WTC11 (cell line): ENCODE measurements around the gene P2RY6. TPM values are rescaled to one million over a fixed set of nuclear protein-coding genes. Genes with fewer than 3 reads are reported as not detected.

Experiments used
- ATAC-seq: fragments of 200-7000 bp; cut with Tn5 transposase; 2 replicates; pipeline ENCODE4 v1.10.0; 2021; ENCODE audit warnings: mild to moderate bottlenecking, moderate library complexity
- CTCF ChIA-PET: fragments of 300-600 bp; sonication (Branson Sonifier 250); formaldehyde crosslinking; loops from one replicate; lab custom pipeline; 2021; ENCODE audit warnings: antibody characterized with exemption; lab: Charles Lee
- POLR2A ChIA-PET: fragments of 350-600 bp; sonication (Branson Sonifier 250); formaldehyde crosslinking; loops from one replicate; lab custom pipeline; 2021; ENCODE audit warnings: antibody characterized with exemption; lab: Charles Lee
- DNase-seq: peaks from one replicate; pipeline ENCODE4 v3.0.0; 2021; ENCODE audit warnings: low spot score
- H3K27ac Mint-ChIP-seq: 2 replicates; pipeline ENCODE4 v1.8.0; 2021; ENCODE audit warnings: mixed read lengths
- H3K27me3 Mint-ChIP-seq: 2 replicates; pipeline ENCODE4 v1.8.0; 2021; ENCODE audit warnings: low read depth, mild to moderate bottlenecking, moderate library complexity, mixed read lengths
- H3K36me3 Mint-ChIP-seq: 2 replicates; pipeline ENCODE4 v1.8.0; 2021; ENCODE audit warnings: mixed read lengths
- H3K4me1 Mint-ChIP-seq: 2 replicates; pipeline ENCODE4 v1.8.0; 2022; ENCODE audit warnings: mixed read lengths
- H3K4me3 Mint-ChIP-seq: 2 replicates; pipeline ENCODE4 v1.8.0; 2021; ENCODE audit warnings: mild to moderate bottlenecking, moderate library complexity, mixed read lengths
- H3K9me3 Mint-ChIP-seq: 2 replicates; pipeline ENCODE4 v1.8.0; 2021; ENCODE audit warnings: mixed read lengths
- AR ChIP-seq: fragments of 250-450 bp; sonication (Bioruptor Pico); IDR thresholded peaks from 2 replicates; pipeline ENCODE4 v1.9.0; 2021; ENCODE audit warnings: mild to moderate bottlenecking
- ARID4B ChIP-seq: sonication (generic); formaldehyde crosslinking; IDR thresholded peaks from 2 replicates; pipeline ENCODE4 v1.8.0; 2023; ENCODE audit warnings: missing genetic modification reagents, mild to moderate bottlenecking, borderline replicate concordance
- E2F5 ChIP-seq: sonication (generic); formaldehyde crosslinking; IDR thresholded peaks from 2 replicates; pipeline ENCODE4 v1.8.1; 2022; ENCODE audit warnings: mild to moderate bottlenecking, moderate library complexity, missing genetic modification reagents
- FOXJ3 ChIP-seq: sonication (generic); formaldehyde crosslinking; IDR thresholded peaks from 2 replicates; pipeline ENCODE4 v1.9.0; 2021; ENCODE audit warnings: missing genetic modification reagents, mild to moderate bottlenecking, borderline replicate concordance
- GRHL2 ChIP-seq: fragments of 250-450 bp; sonication (Bioruptor Pico); IDR thresholded peaks from 2 replicates; pipeline ENCODE4 v1.8.0; 2022; ENCODE audit warnings: mild to moderate bottlenecking, moderate library complexity; ENCODE audit not compliant: insufficient replicate concordance, severe bottlenecking
- IRF1 ChIP-seq: sonication (generic); formaldehyde crosslinking; IDR thresholded peaks from 2 replicates; pipeline ENCODE4 v1.8.0; 2023; ENCODE audit warnings: missing genetic modification reagents
- IRF2 ChIP-seq: sonication (generic); formaldehyde crosslinking; IDR thresholded peaks from 2 replicates; pipeline ENCODE4 v1.8.0; 2022; ENCODE audit warnings: low read depth, missing genetic modification reagents, borderline replicate concordance
- MYBL2 ChIP-seq: sonication (generic); formaldehyde crosslinking; IDR thresholded peaks from 2 replicates; pipeline ENCODE4 v1.8.1; 2023; ENCODE audit warnings: mild to moderate bottlenecking, moderate library complexity, missing genetic modification reagents
- NR3C1 ChIP-seq: sonication (generic); formaldehyde crosslinking; conservative IDR thresholded peaks from 2 replicates; pipeline ENCODE4 v1.8.1; 2023; ENCODE audit warnings: low read depth, mild to moderate bottlenecking, missing genetic modification reagents
- PREB ChIP-seq: sonication (generic); formaldehyde crosslinking; IDR thresholded peaks from 2 replicates; pipeline ENCODE4 v1.8.1; 2022; ENCODE audit warnings: mild to moderate bottlenecking, missing genetic modification reagents, moderate library complexity, borderline replicate concordance
- PRRX2 ChIP-seq: fragments of 250-450 bp; sonication (Bioruptor Pico); IDR thresholded peaks from 2 replicates; pipeline ENCODE4 v1.8.0; 2021; ENCODE audit warnings: mild to moderate bottlenecking
- RELA ChIP-seq: sonication (generic); formaldehyde crosslinking; IDR thresholded peaks from 2 replicates; pipeline ENCODE4 v1.8.1; 2022; ENCODE audit warnings: missing genetic modification reagents, mild to moderate bottlenecking, borderline replicate concordance
- USF1 ChIP-seq: sonication (generic); formaldehyde crosslinking; IDR thresholded peaks from 2 replicates; pipeline ENCODE4 v1.8.0; 2022; ENCODE audit warnings: mild to moderate bottlenecking, missing genetic modification reagents
- ZNF138 ChIP-seq: sonication (generic); formaldehyde crosslinking; conservative IDR thresholded peaks from 2 replicates; pipeline ENCODE4 v1.8.1; 2022; ENCODE audit warnings: mild to moderate bottlenecking, moderate library complexity, missing genetic modification reagents
- ZNF219 ChIP-seq: sonication (generic); formaldehyde crosslinking; IDR thresholded peaks from 2 replicates; pipeline ENCODE4 v1.8.0; 2023; ENCODE audit warnings: missing genetic modification reagents, mild to moderate bottlenecking, borderline replicate concordance
- ZNF263 ChIP-seq: sonication (generic); formaldehyde crosslinking; IDR thresholded peaks from 2 replicates; pipeline ENCODE4 v1.8.1; 2022; ENCODE audit warnings: low read depth, mild to moderate bottlenecking, moderate library complexity, missing genetic modification reagents
- ZNF671 ChIP-seq: fragments of 250-450 bp; sonication (Bioruptor Pico); IDR thresholded peaks from 2 replicates; pipeline ENCODE4 v1.8.0; 2021; ENCODE audit warnings: mild to moderate bottlenecking
- total RNA-seq: library from RNA; stranded (reverse); gene quantifications from 3 replicates; pipeline ENCODE4 v1.2.3, GENCODE V29; 2021

P2RY6 gene
- total RNA-seq, 1 experiment from 2014 or later = not detected

- H3K4me3 Mint-ChIP-seq = no peak overlapping the region
- H3K27ac Mint-ChIP-seq = no peak overlapping the region
- H3K9me3 Mint-ChIP-seq = no peaks in the 10 kb centered on the region
- H3K27me3 Mint-ChIP-seq = no peaks in the 10 kb centered on the region; the same call in none of the 2 replicates
- POLR2A ChIA-PET = no interaction called here
- CTCF ChIA-PET = interaction anchor here (1.2 to 2.0 kb wide), 5 partner anchors 26 to 101 kb away, joined by 3 to 10 read pairs (median 4); no protein-coding TSS in a partner anchor
- DNase-seq (no peak), ATAC-seq (no peak)
- no peaks in the 10 kb centered on the region for H3K36me3 Mint-ChIP-seq
- no peaks in the 10 kb centered on the region for H3K4me1 Mint-ChIP-seq
- TF ChIP-seq ARID4B (CRISPR knock-in tag) = no peak
- TF ChIP-seq USF1 = no peak
- TF ChIP-seq E2F5 (CRISPR knock-in tag) = no peak
- TF ChIP-seq PRRX2 (CRISPR knock-in tag) = no peak
- no peak for TF ChIP-seq ZNF138
- TF ChIP-seq FOXJ3 (CRISPR knock-in tag) = no peak
- TF ChIP-seq ZNF671 = no peak
- TF ChIP-seq PREB (CRISPR knock-in tag) = no peak
- no peak for TF ChIP-seq IRF2
- no peak for TF ChIP-seq AR (CRISPR knock-in tag)
- no peak for TF ChIP-seq RELA (CRISPR knock-in tag)
- TF ChIP-seq ZNF263 (CRISPR knock-in tag) = no peak
- no peak for TF ChIP-seq MYBL2 (CRISPR knock-in tag)
Measured at GRCh38 chr11:73283276-73284000, 11.3 kb downstream of the P2RY6 start.

- ATAC-seq (no peak), DNase-seq (no peak)
- peaks cover 3% of the 10 kb centered on the region for H3K4me1 Mint-ChIP-seq
- H3K27ac Mint-ChIP-seq = no peak overlapping the region; the same call in 1 of the 2 replicates
- ChIA-PET POLR2A (no interaction called here), CTCF (interaction anchor here (1.5 to 2.0 kb wide), 4 partner anchors 25 to 101 kb away, joined by 4 to 10 read pairs (median 6); no protein-coding TSS in a partner anchor)
- H3K36me3 Mint-ChIP-seq = no peaks in the 10 kb centered on the region
- H3K27me3 Mint-ChIP-seq = no peaks in the 10 kb centered on the region; the same call in none of the 2 replicates
- no peak overlapping the region for H3K4me3 Mint-ChIP-seq
- H3K9me3 Mint-ChIP-seq = no peaks in the 10 kb centered on the region
- TF ChIP-seq ZNF219 (no peak), USF1 (no peak), IRF1 (no peak), NR3C1 (CRISPR knock-in tag) (no peak), IRF2 (no peak), GRHL2 (CRISPR knock-in tag) (no peak), AR (CRISPR knock-in tag) (no peak)
Measured at GRCh38 chr11:73284106-73284505, 12.0 kb downstream of the P2RY6 start.
